Embryonic facial prominence (tissue), 1 donor: ENCODE data around the gene LAT.
"Not testable (repeated sequence)": the region's sequence is repeated elsewhere in the genome, so short reads cannot be mapped to it uniquely, and the experiment has no call there.

Experiments used
- DNase-seq: peaks from one replicate; pipeline ENCODE4 v3.0.0-alpha.2; 2016; ENCODE audit errors: extremely low spot score

LAT gene

DNA sequence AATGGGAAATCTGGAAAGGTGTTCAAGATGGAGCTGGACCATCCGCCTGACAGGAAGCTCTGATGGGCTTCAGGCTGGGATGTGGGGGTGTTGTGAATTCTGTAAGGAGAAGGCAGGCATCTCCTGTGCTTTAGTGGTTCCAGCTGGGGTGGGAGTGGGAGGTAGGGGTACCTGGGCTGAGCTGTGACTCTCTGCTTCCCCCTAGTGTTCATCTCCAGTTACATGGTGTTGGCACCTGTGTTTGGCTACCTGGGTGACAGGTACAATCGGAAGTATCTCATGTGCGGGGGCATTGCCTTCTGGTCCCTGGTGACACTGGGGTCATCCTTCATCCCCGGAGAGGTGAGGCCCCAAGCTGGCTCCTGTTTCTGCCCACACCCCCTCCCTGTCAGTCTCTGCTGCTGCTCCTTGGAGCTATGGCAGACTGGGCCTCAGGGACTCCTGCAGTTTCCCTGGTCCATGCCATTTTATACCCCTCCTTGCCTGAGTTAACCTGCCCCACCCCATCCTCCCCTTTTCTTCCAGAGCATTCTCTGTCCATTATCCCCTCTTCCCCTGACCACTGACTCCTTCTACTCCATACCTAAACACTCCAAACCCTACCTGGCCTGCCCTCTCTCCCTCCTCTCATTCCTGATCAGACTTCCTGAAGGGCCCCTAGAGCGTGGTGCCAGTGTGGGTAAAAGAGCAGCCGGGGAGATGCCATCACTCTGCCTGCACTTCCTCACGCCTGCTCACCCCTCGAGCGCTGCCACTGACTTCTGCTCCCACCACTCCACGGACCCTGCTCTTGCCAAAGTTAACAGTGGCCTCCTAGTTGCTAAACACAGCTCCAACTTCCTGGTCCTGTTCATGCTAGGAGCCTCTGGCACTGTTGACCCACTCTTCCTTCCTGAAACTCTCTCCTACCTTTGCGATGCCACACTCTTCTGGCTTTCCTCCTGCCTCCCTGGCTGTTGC is 6.9 kb upstream of the LAT start:
- DNase-seq = no peak

DNA sequence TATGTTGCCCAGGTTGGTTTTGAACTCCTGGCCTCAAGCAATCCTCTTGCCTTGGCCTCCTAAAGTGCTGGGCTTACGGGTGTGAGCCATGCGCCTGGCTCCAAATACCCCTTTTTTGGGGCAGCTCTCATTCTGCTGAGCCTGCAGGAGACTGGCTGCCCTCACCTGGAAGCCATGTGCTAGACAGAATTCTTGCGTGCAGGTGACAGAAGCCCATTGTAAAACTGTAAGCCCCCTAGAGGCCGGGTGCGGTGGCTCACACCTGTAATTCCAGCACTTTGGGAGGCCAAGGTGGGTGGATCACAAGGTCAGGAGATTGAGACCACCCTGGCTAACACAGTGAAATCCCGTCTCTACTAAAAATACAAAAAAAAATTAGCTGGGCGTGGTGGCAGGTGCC is 4.5 kb upstream of the LAT start:
- DNase-seq = not testable (repeated sequence)

DNA sequence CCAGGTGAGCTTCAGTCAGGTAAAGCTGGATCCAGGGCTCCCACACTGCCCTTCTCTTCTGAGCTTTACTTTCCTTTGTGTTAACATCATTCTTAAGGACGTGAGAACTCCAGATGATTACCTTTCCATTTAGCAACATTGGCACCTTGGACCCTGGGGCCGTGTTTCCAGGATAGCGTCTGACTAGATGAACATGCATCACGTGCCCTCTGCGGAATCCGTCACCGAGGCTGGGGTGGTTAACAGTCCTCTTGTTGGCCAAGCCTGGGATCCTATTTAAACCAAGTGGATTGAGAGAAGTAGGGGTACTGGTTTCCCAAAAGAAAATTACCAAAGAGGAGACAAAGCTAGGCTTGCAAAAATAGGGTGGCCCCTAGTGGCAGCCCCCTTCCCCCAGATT is 3.9 kb upstream of the LAT start:
- no peak for DNase-seq

DNA sequence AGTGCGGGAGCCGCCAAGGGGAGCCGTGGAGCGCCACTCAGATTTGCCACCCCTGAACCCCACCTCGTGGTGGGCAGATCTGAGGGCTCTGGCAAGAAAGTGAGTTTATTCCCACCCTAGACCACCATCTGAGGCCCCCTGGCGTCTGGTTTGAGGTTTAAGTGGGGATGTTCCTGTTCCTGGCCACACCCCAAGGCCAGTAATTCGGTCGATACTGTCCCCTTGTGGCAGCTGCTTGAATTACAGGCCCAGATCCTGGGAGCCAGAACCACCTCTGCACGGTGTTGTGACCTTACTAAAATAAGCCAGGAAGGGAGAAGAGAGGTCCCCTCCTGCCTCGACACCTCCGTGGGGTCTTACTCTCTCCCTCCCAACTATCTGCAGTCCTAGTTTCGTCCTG is 3.3 kb upstream of the LAT start:
- no peak for DNase-seq

DNA sequence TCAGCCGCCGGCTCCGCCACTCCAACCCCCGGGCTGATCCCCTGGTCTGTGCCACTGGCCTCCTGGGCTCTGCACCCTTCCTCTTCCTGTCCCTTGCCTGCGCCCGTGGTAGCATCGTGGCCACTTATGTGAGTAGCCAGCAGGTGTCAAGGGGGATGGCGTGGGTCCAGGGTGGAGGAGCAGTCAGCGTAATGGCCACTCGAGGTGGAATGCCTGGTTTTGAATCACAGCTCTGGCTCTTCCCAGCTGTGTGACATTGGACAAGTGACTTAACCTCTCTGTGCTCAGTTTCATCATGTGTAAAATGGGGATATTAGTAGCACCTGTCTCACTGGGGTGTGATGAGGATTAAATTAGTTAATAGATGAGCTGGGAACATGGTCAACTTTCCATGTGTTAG is 2.4 kb upstream of the LAT start:
- DNase-seq = no peak

DNA sequence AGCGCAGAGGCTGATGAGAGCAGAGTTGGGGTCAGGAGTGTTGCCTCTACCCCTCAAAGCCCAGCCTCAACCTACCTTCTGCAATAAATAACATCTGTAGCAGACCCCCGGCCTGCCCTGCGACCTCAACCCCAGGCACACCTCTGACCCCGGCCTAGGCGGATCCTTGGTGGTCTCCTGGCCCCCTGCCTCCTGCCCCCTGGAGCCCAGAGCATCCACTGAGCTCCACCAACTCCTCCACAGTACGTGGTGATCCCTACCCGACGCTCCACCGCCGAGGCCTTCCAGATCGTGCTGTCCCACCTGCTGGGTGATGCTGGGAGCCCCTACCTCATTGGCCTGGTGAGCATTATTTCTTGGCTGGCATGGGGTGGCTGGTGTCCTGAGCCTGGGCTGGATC is 1.9 kb upstream of the LAT start:
- no peak for DNase-seq

DNA sequence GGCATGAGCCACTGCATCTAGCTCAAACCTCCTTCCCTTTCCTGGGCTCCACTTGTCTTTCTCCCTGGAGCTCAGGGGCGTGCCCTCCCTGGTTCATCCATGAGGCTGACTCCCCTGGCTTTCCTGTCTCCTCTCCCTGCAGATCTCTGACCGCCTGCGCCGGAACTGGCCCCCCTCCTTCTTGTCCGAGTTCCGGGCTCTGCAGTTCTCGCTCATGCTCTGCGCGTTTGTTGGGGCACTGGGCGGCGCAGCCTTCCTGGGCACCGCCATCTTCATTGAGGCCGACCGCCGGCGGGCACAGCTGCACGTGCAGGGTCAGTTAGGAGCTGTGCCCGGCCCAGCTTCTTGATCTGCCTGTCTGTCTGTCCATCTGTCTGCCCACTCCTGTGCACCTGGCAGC is 1.2 kb upstream of the LAT start:
- no peak for DNase-seq

DNA sequence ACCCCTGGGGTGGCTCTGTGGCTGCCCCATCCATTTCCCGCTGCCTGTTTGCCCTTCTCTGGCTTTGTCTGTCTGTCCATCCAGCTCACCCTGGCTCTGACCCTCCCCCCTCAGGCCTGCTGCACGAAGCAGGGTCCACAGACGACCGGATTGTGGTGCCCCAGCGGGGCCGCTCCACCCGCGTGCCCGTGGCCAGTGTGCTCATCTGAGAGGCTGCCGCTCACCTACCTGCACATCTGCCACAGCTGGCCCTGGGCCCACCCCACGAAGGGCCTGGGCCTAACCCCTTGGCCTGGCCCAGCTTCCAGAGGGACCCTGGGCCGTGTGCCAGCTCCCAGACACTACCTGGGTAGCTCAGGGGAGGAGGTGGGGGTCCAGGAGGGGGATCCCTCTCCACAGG is 761 bp upstream of the LAT start:
- DNase-seq = no peak

DNA sequence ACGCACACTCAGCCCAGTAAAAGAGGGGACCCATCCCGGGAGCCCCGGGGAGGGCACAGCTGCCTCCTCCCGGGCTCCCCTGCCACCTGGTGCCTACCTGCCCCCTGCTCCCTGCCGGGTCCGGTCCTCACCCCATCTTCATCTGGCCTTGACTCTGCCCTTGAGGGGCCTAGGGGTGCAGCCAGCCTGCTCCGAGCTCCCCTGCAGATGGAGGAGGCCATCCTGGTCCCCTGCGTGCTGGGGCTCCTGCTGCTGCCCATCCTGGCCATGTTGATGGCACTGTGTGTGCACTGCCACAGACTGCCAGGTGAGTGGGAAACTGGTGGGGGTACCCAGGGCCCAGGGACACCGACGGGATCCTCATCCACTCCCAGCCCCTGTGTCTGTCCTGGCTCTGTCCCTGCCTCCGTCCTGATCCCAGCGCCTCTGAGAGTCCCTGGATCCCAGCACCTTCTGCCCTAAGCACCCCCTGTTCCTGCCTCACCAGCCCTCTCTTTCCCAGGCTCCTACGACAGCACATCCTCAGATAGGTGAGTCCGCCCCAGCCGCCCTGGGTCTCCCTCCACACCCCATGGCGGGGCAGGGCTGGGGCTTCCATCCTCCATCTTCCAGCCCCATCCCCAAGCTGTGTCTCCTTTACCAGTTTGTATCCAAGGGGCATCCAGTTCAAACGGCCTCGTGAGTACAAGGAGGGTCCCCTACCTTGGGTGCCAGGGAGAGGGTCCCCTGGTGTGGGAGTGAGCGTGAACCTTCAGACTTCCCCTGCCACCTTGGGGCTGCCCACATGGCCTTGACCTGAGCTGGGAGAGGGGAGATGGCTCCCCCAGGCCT is 574 bp downstream of the LAT start:
- no peak for DNase-seq

DNA sequence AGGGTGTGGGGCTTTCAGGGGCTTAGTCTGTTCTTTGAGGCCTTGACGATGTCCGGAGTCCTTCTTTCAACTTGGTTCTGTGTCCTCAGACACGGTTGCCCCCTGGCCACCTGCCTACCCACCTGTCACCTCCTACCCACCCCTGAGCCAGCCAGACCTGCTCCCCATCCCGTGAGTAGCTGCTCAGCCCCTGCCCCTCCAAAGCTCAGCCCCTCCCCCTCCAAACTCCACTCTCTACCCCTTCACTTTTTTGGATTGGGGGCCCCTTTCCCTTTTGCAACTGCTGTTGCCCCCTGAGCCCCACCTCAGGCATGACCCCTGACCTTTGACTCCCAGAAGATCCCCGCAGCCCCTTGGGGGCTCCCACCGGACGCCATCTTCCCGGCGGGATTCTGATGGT is 1.2 kb downstream of the LAT start:
- no peak for DNase-seq

DNA sequence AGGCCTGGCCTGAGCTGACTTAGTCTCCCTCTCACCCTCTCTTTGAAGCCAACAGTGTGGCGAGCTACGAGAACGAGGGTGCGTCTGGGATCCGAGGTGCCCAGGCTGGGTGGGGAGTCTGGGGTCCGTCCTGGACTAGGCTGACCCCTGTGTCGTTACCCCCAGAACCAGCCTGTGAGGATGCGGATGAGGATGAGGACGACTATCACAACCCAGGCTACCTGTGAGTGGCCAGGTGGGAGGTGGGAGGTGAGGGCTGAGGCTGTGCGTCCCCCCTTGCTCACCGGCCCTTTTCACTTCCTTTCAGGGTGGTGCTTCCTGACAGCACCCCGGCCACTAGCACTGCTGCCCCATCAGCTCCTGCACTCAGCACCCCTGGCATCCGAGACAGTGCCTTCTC is 1.6 kb downstream of the LAT start:
- DNase-seq = no peak

DNA sequence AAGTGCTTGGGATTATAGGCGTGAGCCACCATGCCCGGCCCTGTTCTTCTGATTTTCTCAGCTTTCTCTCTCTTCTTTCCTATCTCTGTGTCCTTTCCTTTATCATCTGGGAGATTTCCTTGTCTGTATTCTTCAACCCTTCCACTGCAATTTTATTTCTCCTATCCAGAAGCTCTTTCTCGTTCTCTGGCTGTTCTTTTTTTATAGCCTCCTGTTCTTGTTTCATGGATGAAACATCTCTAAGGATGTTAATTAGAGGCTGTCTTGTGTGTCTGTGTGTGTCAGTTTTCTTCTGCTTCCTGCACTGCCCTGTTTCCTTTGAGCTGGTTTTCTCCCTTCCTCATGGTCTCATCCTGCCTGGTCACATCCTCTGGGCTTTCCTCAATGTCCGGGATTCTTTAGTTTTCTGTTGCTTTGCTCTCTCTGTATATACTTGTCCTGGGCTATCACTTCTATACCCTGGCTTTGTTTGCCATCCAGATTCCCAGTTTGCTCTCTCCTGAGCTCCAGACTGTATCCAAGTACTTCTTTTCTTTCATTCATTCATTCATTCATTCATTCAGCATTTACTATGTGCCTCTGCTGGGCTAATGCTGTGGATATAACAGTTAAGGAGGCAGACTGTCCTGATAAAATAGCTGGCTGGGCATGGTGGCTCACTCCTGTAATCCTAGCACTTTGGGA is 2.5 kb downstream of the LAT start:
- no peak for DNase-seq

DNA sequence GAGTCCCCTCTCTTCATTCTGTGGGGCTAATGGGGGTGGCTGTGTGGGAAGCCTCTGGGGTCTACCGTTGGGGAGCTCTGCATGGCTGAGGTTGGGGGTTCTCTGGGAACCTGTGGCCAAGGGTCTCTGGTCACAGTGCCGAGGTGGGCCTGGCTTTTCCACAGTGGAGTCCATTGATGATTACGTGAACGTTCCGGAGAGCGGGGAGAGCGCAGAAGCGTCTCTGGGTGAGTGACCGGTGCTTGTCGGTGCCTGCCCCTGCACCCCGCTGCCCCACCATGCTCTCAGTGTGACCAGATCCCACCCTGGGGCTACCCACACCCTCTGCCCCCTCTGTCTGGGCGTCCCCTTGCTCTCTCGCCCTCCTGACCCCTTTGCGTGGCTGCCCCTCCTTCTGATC is 4.5 kb downstream of the LAT start:
- no peak for DNase-seq

DNA sequence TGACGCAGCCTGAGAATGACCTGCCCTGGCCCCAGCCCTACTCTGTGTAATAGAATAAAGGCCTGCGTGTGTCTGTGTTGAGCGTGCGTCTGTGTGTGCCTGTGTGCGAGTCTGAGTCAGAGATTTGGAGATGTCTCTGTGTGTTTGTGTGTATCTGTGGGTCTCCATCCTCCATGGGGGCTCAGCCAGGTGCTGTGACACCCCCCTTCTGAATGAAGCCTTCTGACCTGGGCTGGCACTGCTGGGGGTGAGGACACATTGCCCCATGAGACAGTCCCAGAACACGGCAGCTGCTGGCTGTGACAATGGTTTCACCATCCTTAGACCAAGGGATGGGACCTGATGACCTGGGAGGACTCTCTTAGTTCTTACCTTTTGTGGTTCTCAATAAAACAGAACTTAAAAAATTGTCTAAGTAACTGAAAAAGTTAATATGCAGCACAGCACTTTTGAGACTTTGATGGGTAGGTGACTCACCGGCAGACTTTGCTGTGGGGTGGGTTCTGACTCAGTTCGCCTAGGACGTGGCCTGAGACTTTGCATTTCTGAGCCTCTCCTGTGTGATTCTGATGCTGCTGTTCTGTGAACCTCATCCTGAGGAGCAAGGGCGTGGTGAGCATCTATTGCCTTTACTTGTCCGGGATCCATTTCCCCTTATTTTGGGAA is 5.7 kb downstream of the LAT start:
- no peak for DNase-seq

DNA sequence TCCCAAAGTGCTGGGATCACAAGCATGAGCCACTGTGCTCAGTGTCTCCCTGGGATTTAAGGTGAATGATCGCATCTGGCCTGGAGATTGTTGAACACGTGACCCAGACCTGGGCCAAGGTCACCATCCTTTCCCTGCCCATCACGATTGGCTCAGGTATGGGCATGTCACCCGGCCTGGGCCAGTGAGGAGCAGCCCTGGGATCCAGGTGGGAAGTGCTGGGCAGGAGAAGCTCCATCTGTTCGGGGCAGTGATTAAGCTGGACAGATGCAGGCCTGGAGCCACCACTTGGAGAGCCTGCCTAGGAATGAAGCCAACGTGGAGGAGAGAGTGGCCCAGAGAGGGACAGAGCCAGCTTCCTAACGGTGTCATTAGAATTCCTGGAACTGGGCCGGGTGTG is 6.8 kb downstream of the LAT start:
- DNase-seq = no peak

DNA sequence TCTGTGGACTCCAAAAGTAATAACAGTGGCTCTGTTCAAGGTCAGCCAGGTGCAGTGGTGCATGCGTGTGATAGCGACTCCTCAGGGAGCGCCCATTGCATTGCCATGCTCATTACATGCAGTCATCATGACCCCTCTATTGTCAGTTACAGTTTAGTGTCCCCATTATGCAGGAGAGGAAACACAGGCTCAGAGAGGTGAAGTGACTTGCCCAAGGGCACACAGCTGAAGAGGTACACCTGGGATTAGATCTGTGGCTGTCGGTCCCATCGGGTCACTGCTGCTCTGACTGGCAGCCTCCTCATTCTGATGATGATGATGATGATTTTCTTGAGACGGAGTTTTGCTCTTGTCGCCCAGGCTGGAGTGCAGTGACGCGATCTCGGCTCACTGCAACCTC is 7.6 kb downstream of the LAT start:
- DNase-seq = no peak

DNA sequence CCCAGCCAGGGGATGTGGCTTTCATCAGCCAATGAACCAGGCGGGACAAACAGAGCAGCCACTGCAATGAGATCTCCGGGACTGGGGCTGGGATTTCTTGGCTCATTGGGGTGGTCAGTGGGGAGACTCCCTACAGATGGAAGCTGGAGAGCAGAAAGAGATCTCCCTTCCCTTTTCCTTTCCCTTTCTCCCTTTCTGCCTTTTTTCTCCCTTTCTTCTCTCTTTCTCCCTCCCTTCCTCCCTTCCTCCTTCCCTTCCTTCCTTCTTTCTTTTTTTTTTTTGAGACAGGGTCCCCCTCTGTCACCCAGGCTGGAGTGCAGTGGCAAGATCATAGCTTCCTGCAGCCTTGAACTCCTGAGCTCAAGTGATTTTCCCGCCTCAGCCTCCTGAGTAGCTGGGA is 14.0 kb downstream of the LAT start:
- DNase-seq = no peak

DNA sequence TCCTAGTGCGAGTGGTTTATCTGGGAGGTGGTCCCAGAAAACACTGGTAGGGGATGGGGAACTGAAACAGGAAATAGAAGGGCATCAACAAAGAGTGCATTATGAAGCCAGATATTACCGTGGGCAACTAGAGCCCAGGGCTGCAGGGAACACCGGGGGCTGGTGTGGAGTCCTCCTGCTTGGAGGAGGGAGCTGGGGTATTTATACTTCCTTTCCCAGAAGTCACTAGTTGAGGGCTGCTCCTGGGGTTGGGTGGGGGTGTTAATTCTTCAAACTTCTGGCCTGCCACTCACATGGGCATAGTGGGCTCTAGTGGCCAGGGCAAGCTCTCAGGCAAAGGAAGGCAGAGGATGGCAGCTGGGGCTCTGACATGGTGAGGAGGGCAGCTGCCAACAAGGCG is 14.7 kb downstream of the LAT start:
- DNase-seq = no peak

DNA sequence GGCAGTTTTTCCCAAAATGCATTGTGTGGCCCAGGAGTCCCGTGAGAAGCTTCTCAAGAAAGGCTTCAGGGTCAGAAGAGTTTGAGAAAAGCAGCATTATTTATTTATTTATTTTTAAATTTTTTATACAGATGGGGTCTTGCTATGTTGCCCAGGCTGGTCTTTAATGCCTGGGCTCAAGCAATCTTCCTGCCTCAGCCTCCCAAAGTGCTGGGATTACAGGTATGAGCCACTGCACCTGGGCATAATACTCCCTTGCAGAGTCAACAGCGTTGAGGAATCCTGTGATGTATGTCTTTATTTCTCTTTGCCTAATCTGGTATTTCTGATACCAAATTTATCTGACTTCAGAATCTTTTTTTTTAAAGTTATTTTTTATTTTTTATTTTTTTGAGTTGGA is 15.2 kb downstream of the LAT start:
- DNase-seq = no peak

DNA sequence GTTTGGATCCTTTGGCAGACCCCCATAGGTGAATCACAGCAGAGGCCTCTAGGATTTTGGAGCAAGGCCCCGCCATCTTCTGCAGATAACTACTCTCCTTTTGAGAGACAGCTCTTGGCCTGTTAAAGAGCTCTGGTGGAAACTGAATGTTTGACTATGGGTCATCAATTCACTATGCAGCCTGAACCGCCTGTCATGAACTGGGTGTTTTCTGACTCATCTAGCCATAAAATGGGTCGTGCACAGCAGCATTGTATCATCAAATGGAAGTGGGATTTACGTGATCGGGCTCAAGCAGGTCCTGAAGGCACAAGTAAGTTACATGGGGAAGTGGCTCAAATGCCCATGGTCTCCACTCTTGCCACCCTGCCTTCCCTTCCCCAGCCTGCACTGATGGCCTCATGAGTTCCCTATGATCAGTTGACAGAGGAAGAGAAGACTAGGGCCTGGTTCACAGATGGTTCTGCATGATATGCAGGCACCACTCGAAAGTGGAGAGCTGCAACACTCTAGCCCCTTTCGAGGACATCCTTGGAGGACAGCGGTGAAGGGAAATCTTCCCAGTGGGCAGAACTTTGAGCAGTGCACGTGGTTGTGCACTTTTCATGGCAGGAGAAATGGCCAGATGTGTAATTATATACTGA is 19.8 kb downstream of the LAT start:
- DNase-seq = not testable (repeated sequence)
